Erythroblast (primary cell): Measurements from ENCODE around the gene KATNIP.

Experiments
- GATA1 ChIP-seq: IDR thresholded peaks from 2 replicates; pipeline ENCODE4 v1.6.1; 2011; ENCODE audit warnings: low read depth, mild to moderate bottlenecking, control low read depth, low read length, moderate library complexity
- POLR2A ChIP-seq: IDR thresholded peaks from 2 replicates; pipeline ENCODE4 v1.6.1; 2011; ENCODE audit warnings: mild to moderate bottlenecking, low read length

GRCh38 chr16:27599606-27600005 is 49.7 kb downstream of the KATNIP start:
- TF ChIP-seq POLR2A, result no peak
- TF ChIP-seq GATA1, result no peak
